ENCODE results near the gene NCAN.

DNA sequence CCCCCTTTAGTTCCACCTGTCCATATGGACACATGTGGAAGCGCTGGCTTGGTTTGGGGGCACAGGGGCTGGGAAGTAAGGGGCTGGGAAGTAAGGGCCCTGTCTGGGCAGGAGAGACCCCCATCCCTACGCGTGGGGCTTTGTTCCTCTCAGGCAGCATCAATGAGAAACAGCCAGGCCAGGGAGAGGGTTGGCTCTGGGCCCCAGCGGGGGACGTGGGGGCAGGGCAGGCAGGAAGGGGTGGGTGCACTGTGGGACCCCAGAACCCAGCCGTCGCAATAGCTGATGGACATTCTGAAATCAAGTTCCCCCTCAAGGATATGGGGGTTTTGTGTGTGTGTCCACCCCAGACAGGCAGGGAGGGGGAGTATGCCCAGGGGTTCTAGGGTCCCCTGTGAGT lies 1.2 kb downstream of the NCAN start:
- TF ChIP-seq, protein P1, sequence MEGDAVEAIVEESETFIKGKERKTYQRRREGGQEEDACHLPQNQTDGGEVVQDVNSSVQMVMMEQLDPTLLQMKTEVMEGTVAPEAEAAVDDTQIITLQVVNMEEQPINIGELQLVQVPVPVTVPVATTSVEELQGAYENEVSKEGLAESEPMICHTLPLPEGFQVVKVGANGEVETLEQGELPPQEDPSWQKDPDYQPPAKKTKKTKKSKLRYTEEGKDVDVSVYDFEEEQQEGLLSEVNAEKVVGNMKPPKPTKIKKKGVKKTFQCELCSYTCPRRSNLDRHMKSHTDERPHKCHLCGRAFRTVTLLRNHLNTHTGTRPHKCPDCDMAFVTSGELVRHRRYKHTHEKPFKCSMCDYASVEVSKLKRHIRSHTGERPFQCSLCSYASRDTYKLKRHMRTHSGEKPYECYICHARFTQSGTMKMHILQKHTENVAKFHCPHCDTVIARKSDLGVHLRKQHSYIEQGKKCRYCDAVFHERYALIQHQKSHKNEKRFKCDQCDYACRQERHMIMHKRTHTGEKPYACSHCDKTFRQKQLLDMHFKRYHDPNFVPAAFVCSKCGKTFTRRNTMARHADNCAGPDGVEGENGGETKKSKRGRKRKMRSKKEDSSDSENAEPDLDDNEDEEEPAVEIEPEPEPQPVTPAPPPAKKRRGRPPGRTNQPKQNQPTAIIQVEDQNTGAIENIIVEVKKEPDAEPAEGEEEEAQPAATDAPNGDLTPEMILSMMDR (IDR thresholded peaks at IDR 0.05; ENCODE audit: insufficient read depth, low read depth, low read length): no peak
- no peak for TF ChIP-seq EZH2 (IDR thresholded peaks at IDR 0.05; ENCODE audit: insufficient read depth, low read length)

Data from astrocyte (in vitro differentiated cells and primary cell).